ENCODE results near the gene ACTA2.

ACTA2 gene

DNA sequence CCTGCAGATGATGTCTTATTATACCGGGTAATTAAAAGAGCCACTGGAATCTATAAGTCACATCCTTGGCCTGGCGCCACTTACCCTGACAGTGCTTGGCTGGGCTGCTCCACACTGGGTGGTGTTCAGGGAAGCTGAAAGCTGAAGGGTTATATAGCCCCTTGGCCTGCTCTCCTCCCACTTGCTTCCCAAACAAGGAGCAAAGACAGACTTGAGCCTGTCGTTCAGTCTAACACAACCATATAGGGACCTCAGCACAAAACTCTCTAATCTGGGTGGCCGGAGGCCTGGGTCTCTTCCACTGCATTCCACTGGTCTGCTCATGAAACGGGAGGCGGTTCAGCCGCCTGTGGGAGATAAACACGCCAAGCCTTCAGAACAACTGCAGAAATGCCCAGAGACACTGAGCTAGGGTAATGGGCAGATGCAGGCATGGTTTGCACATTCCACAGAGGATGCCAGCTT, at the start of gene ACTA2:
ACTA2 (minus strand) TSS at position 127 of the 465 bp plus-strand sequence. CDS start 3,843 bp downstream, outside the sequence.
- no peak for DNase-seq (ENCODE audit: low read depth in 2 of 2)

DNA sequence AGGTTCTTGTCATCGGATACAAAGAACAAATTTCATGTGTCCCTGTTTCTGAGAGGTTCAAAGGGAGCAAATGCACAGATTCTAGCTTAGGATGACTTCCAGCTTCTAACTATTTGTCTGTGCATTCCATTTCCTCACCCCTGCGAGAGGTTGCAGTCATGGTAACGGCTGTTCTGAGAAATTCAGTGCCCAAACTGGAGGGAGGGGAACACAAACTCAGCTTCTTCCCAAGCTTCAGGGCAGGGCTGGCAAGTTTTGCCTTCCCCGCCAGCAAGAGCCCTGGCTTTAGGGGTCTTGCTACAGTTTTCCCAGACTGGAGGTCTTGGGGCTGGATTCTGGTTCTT, 49.1 kb upstream of the ACTA2 start:
- DNase-seq (ENCODE audit: low read depth in 2 of 2), result no peak

DNA sequence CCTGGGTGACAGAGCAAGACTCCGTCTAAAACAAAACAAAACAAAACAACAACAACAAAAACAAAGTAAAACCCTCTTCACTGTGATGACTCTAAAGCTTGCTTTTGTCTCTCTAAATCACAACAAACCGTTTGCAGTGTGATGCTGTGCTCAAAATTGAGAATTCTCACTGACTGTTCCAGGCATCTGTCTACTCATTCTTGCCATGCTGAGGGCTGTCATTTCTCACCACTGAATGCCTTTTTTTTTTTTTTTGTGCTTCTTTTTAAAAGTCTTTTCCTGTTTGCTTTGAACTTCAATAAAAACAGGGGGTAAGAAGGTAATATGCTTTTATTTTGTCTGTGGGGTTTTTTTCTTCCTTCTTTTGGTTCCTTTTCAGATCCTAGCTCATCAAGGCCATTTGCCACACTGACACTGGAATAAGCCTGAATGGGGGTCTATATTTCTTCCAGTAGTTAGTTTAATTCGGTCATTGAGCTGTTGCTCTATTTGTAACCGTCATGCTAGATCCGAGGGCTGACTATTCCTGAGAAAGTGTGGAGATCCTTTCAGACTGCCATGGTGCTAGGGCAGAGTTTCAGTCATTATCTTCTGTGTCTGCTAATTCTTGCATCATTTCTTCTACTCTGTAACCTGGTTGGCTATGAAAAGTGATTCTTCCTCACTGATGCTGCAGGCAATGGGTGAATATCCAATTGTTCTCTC, 48.6 kb upstream of the ACTA2 start:
- peak in 1 of 2 donors; percentile 22 for DNase-seq (ENCODE audit: low read depth in 2 of 2)

DNA sequence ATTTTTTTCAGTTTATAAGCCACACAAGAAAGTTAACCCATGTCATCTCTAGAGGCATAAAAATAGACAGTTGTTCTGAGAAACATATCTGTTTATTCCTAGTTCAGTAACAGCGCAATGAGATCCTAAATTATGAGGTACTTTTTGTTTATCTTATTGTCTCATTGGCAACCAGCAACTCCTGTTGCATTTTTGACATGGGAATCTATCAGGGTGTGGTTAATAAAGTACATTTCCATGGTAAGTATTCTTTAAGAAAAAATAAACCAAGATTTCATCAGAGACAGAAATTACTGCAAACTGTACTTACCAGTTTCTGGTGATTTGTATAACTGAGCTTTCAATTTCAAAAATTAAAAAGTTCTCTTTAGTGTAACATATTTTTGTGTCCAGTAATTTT, 47.1 kb upstream of the ACTA2 start:
- no peak for DNase-seq (ENCODE audit: low read depth in 2 of 2)

DNA sequence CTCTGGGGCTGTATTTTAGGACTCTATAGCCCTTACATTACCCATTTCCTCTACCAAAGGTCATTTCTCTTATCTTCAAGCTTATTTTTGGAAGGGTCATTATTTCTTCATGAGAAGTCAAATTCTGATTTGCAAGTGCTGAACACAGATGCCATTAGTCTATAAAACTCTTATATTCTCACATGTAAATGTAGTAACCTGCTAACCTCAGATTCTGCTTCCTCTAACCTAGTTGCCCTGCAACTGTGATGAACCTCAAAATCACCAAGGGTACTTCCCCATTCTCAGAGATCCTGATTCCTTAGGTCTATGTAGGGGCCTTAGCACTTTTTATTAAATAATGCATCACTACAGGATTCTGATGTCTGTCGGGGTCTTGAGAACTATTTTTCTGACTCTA, 44.4 kb upstream of the ACTA2 start:
- no peak for DNase-seq (ENCODE audit: low read depth in 2 of 2)

DNA sequence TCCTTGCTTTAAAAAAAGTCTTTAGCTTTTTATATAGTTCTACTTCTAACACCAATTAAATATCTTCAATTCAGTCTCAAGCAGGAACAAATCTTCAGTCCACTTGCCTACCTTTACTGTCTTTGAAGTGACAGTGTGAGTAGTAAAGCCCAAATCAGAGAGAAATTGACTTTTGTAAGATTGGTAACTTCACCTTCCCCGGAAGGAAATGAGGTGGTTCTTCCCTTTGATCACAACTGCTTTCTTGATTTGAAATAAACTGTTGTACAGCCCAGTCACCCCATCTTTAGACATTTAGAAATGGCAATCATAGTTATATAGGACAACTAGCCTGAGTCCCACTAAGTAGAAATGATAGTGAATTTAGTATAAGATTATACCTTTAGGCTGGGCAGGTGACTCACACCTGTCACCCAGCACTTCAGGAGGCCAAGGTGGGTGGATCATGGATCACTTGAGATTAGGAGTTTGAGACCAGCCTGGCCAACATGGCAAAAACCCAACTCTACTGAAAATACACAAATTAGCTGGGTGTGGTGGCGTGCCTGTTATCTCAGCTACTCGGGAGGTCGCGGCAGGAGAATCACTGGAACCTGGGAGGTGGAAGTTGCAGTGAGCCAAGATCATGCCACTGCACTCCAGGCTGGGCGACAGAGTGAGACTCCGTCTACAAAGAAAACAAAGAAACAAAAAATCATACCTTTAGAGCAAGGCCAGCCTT, 42.7 kb upstream of the ACTA2 start:
- DNase-seq (ENCODE audit: low read depth in 2 of 2), result no peak

DNA sequence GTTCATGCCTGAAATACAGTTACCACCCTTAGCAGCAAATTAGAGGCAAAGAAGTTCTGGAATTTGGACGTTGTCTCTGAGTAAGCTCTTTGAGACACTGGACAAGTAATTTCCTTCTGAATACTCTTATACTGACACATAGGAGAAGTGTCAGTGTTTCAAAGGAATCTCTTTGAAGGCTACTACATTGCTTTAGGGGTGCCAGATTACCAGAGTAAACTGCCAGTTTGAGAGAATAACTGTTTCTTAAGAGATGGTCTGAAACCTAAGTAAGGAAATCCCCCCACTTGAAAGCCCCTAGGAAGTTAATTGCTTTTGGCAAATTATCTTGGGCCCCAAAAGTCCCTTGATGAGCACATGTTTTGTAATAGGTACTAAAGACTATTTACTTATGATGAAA, 41.4 kb upstream of the ACTA2 start:
- DNase-seq (ENCODE audit: low read depth in 2 of 2), result no peak

DNA sequence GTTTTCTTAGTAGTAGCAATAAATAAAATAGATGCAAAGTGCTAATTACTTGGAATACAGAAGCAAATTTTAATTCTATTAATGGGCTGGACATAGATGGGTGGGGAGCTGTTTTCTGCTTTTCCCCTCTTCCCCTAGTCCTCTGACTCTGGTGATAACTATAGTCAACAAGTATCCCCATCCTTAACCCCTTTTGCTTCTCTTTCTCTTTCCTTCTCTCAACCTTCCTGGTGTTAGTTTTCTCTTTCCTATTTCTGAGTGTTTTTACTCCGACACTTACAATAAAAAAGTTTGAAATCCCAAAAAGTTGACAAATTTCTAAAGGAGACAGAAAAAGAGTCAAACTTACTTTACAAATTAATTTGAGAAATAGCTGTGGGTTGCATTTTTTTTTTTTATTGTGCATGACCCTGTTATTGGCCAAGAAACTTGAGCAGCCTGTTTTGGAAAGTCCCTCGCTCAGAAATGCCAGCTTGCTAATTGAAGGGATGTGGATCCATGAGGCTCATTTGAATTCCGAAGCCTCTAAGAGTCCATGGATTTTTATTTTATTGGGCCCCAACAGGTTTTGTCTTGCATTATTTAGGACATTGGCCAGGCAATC, 40.5 kb upstream of the ACTA2 start:
- DNase-seq (ENCODE audit: low read depth in 2 of 2), result no peak

DNA sequence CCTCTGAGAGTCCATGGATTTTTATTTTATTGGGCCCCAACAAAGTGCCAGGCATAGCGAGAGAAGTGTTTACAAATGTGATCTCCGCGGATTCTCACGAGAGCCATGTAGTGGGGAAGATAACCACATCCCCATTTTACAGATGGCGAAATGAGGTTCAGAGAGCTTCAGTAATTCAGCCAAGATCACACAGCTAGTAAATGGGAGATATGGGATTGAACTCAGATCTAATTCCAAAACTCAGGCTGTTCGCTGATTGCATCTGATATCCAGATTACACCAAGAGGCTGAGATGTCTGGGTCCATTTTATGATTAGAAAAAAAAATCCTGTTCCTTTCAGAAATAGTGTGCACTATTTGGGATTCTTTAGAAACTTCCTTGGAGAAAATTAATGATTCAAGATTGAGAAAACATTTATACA, 39.3 kb upstream of the ACTA2 start:
- no peak for DNase-seq (ENCODE audit: low read depth in 2 of 2)

DNA sequence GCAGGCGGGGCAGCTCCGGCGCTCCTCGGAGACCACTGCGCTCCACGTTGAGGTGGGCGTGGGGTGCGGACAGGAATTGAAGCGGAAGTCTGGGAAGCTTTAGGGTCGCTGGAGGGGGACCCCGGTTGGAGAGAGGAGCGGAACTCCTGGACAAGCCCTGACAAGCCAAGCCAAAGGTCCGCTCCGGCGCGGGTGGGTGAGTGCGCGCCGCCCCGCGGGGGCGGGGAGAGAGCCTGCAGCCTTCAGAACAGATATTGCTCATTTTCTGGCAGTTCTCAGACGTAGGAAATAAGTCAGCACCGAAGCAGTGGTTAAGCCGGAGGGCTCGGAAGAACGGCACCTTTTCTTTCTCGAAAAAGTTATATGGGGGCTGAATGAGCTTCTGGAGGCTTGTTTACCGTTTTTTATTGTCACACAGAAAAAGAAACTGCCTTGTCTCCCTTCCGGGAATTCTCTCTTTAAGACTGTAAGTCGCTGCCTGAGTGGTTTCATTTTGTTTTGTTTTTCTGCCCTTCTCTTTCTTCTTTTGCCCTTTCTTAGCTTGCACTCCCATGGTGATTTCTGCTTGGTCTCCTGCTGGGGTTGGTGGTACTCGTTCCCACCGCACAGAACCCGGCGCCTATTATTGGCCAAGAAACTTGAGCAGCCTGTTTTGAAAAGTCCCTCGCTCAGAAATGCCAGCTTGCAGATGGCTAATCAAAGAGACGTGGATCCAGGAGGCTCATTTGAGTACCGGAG, 38.8 kb upstream of the ACTA2 start:
- peak; percentile 41 to 50 for DNase-seq (ENCODE audit: low read depth in 2 of 2)

DNA sequence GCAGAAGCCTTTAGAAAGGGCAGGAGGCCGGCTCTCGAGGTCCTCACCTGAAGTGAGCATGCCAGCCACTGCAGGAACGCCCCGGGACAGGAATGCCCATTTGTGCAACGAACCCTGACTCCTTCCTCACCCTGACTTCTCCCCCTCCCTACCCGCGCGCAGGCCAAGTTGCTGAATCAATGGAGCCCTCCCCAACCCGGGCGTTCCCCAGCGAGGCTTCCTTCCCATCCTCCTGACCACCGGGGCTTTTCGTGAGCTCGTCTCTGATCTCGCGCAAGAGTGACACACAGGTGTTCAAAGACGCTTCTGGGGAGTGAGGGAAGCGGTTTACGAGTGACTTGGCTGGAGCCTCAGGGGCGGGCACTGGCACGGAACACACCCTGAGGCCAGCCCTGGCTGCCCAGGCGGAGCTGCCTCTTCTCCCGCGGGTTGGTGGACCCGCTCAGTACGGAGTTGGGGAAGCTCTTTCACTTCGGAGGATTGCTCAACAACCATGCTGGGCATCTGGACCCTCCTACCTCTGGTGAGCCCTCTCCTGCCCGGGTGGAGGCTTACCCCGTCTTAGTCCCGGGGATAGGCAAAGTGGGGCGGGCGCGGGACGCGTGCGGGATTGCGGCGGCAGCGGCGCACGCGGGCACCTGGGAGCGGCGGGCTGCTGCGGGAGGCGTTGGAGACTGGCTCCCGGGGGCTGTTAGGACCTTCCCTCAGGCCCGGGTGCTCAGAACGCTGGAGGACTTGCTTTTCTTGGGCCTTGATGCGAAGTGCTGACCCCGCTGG, 38.0 kb upstream of the ACTA2 start, which contains the start of gene FAS:
FAS (plus strand) TSS at position 415 of the 777 bp plus-strand sequence; CDS start at position 494, 79 bp downstream.
- peak; percentile 65 to 66 for DNase-seq (ENCODE audit: low read depth in 2 of 2)

DNA sequence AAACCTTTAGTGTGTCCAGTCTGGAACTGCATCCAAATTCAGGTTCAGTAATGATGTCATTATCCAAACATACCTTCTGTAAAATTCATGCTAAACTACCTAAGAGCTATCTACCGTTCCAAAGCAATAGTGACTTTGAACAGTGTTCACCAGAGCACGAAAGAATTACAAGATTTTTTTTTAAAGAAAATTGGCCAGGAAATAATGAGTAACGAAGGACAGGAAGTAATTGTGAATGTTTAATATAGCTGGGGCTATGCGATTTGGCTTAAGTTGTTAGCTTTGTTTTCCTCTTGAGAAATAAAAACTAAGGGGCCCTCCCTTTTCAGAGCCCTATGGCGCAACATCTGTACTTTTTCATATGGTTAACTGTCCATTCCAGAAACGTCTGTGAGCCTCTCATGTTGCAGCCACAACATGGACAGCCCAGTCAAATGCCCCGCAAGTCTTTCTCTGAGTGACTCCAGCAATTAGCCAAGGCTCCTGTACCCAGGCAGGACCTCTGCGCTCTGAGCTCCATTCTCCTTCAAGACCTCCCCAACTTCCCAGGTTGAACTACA, 37.3 kb upstream of the ACTA2 start:
- no peak for DNase-seq (ENCODE audit: low read depth in 2 of 2)

DNA sequence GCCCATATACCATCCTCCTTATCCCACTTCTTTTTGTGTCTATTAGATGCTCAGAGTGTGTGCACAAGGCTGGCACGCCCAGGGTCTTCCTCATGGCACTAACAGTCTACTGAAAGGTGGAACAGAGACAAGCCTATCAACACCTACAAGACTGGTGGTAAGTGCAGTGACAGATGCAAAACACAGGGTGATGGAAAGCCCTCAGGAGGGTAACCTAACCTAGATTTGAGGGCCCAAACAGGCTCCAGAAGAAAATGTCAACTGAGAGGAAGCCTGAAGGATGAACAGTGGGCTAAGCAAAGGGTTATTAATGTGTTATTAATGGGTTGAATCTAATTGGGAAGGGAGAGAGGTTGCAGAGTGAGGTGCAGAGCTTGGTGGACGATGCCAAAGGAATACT, 36.9 kb upstream of the ACTA2 start:
- no peak for DNase-seq (ENCODE audit: low read depth in 2 of 2)

DNA sequence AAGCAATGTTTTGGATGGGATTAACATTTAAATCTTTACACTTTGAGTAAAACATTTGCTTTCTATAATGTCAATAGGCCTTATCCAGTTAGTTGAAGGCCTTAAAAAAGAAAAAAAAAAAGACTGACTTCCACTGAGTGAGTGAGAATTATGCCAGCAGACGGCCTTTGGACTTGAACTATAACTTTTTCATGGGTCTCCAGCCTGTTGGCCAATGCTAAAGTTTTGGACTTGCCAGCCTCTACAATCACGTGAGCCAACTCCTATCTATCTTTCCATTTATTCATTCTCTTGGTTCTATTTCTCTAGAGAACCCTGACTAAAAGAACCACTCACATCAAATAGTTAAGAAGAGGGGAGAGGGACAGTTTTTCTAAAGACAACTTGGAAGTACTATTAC, 35.3 kb upstream of the ACTA2 start:
- DNase-seq (ENCODE audit: low read depth in 2 of 2), result no peak

DNA sequence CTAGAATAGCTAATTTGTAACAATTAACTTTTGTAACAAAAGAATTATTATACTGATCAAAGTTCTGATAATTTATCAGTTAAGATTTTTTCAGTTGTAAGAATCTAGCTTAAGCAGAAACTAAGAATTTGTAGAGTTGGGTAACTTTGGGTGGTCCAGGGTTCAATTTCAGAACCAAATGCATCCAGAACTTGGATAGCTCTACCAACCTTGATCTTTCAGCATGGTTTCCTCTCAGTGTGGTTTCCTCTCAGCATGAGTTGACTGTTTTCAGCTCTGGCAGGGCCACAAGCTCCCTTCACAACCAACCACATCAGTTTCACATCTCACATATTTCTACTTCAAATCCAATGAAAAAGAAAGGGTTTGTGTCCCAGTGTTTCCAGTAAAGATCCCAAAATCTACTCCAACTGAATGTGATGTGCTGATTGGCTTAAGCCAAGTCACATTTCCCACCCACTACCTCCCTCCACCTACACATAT, 34.7 kb upstream of the ACTA2 start:
- no peak for DNase-seq (ENCODE audit: low read depth in 2 of 2)

DNA sequence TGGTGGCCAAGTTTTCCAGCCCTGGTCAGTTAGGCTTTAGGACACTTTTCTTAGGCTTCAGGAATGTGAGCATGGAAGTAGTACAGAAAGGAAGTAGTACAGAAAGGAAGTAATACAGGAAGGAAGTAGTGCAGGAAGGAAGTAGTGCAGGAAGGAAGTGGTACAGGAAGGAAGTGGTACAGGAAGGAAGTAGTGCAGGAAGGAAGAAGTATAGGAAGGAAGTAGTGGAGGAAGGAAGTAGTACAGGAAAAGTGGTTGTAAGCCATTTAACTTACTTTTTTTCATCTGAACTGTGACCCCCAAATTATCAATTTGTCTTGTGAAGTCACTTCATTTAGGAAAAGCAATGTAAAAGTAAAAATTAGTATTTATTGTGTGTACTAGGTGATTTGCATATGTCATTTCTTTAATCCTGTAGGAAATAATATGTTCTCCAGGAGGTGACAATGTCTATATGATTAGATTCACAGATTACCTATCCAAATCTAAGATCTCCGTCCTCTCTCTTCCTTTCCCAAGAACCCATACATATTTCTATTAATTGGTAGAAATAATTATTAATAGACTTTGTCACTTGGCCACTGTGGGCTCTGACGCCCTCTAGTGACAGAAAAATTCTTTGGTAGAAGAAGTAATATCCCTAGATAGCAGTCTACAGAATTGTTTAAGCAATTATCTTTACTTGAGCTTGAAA, 34.1 kb upstream of the ACTA2 start:
- no peak for DNase-seq (ENCODE audit: low read depth in 2 of 2)

DNA sequence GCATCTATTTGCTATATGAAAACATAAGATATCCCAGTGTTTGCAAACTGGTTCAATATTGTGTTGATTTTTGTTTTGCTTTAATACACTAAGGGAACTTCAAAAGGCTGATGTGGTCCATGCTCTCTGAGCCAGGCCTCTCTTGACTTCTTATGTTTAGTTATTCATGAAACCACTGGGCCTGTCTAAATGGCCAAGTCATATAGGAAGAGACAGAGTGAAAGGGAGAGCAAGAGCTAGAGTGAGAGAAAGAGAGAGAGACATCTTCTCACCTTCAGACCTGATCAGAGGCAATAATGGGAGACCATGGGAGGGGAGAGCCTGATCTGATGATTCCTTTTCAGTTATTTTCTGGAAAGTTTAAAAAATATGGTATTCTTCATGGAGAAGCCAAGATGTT, 32.0 kb upstream of the ACTA2 start:
- no peak for DNase-seq (ENCODE audit: low read depth in 2 of 2)

DNA sequence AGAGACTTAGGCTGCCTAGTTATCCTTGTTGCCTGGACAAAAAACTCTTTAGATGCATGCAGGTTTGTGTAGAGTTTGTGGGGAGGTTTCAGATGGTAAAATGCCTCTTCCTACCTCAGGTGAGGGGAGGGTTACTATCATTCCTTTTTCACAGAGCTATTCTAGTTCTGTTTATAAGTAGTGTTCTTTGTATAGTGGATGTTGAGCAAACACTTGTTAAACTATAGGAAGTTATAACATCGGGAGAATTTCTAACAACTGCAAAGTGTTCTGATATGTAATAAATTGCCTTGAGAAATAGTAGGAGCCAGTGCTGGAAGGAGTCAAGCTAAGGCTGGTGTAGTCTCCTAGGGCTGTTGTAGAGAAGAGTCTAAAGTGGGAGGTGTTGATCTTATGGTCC, 31.4 kb upstream of the ACTA2 start:
- no peak for DNase-seq (ENCODE audit: low read depth in 2 of 2)

DNA sequence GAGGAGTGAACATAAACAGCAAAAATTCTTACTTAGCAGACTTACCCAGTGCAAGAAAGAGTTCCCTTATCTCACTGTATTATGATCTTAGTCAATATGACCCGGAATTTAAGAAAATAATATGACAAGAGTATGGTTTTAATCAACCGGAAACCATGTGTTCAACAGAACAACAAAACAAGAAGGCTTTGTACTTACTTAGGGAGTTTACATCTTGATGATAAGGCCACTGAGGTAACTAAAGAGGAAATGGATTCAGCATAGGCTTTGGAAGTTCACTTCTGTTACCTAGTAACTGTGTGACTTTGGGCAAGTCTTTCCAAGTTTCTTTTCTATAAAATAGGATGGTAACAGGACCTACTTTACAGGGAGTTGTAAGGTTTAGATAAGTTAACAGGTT, 30.6 kb upstream of the ACTA2 start:
- no peak for DNase-seq (ENCODE audit: low read depth in 2 of 2)

DNA sequence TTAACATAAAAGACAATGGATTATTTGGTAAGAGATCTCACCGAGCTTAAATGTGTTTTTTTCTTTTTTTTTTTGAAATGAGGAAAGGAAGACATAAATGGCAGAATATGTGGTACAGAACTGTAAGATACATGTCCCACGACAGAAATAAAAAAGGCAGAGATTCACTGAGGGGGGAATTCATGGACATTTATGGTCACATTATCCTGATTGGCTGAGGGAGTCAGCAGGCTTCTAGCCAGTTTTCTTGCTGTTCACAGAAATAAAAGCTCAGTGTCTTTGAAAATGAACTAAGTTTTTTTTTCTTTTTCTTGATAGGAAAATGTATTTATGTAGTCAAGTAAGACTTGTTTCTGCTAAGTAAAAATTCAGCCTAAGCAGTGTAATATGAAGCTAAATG, 29.8 kb upstream of the ACTA2 start:
- no peak for DNase-seq (ENCODE audit: low read depth in 2 of 2)
